ENCODE results near the gene ZNF385B. TPM values are rescaled to one million over a fixed set of nuclear protein-coding genes. Genes with fewer than 3 reads are reported as not detected.

ZNF385B gene
- total RNA-seq, 4 donors from 2014 or later = 0.41 to 3.3 TPM; not detected in 2

- H3K27ac ChIP-seq = no peak overlapping the region
- DNase-seq = no peak
- H3K4me3 ChIP-seq = no peak overlapping the region
- TF ChIP-seq CTCF (IDR thresholded peaks at IDR 0.05) (no peak), POLR2A (IDR thresholded peaks at IDR 0.05) (no peak)
- H3K4me1 ChIP-seq = no peaks in the 10 kb centered on the region
- no peaks in the 10 kb centered on the region for H3K27me3 ChIP-seq
- intact Hi-C loops (cut with DNase I; ENCODE audit: low total_unique reads) = no loop called here
- H3K36me3 ChIP-seq = no peaks in the 10 kb centered on the region
- no peaks in the 10 kb centered on the region for H3K9me3 ChIP-seq
Measured at GRCh38 chr2:179646862-179647587, 214.4 kb downstream of the ZNF385B start.

- H3K4me3 ChIP-seq = no peak overlapping the region
- DNase-seq = no peak
- H3K4me1 ChIP-seq = no peaks in the 10 kb centered on the region
- no peaks in the 10 kb centered on the region for H3K9me3 ChIP-seq
- intact Hi-C loops (cut with DNase I; ENCODE audit: low total_unique reads) = no loop called here
- no peak for TF ChIP-seq POLR2A (IDR thresholded peaks at IDR 0.05)
- TF ChIP-seq CTCF (IDR thresholded peaks at IDR 0.05) = no peak
- H3K36me3 ChIP-seq = no peaks in the 10 kb centered on the region
- peak overlapping the region in 1 of 2 donors; percentile 3 for H3K27ac ChIP-seq
- no peaks in the 10 kb centered on the region for H3K27me3 ChIP-seq
Measured at GRCh38 chr2:179646173-179646769, 215.1 kb downstream of the ZNF385B start.

- no peaks in the 10 kb centered on the region for H3K4me1 ChIP-seq
- H3K36me3 ChIP-seq = no peaks in the 10 kb centered on the region
- H3K9me3 ChIP-seq = no peaks in the 10 kb centered on the region
- H3K27ac ChIP-seq = no peak overlapping the region
- H3K27me3 ChIP-seq = no peaks in the 10 kb centered on the region
- H3K4me3 ChIP-seq = no peak overlapping the region
- TF ChIP-seq CTCF (IDR thresholded peaks at IDR 0.05) (no peak), POLR2A (IDR thresholded peaks at IDR 0.05) (no peak)
- intact Hi-C loops (cut with DNase I; ENCODE audit: low total_unique reads) = no loop called here
- no peak for DNase-seq
Measured at GRCh38 chr2:179645047-179645446, 216.4 kb downstream of the ZNF385B start.

- intact Hi-C loops (cut with DNase I; ENCODE audit: low total_unique reads) = no loop called here
- Histone ChIP-seq H3K4me3 (no peak overlapping the region), H3K27me3 (no peaks in the 10 kb centered on the region), H3K27ac (no peak overlapping the region), H3K36me3 (no peaks in the 10 kb centered on the region), H3K9me3 (no peaks in the 10 kb centered on the region), H3K4me1 (no peaks in the 10 kb centered on the region)
- TF ChIP-seq CTCF (IDR thresholded peaks at IDR 0.05) (no peak), POLR2A (IDR thresholded peaks at IDR 0.05) (no peak)
- DNase-seq = no peak
Measured at GRCh38 chr2:179642462-179642861, 218.9 kb downstream of the ZNF385B start.

- TF ChIP-seq POLR2A (IDR thresholded peaks at IDR 0.05) (no peak), CTCF (IDR thresholded peaks at IDR 0.05) (no peak)
- Histone ChIP-seq H3K4me1 (no peaks in the 10 kb centered on the region), H3K9me3 (no peaks in the 10 kb centered on the region), H3K27me3 (no peaks in the 10 kb centered on the region), H3K36me3 (no peaks in the 10 kb centered on the region), H3K4me3 (no peak overlapping the region), H3K27ac (no peak overlapping the region)
- DNase-seq = no peak
- intact Hi-C loops (cut with DNase I; ENCODE audit: low total_unique reads) = no loop called here
Measured at GRCh38 chr2:179636995-179637394, 224.4 kb downstream of the ZNF385B start.

All from uterus (tissue), 4 donors.